Astrocyte (in vitro differentiated cells and primary cell): ENCODE data around the gene NOS1.

Source experiments
- CTCF ChIP-seq: IDR thresholded peaks from 2 replicates; pipeline ENCODE4 v1.5.1; 2011; ENCODE audit warnings: low read depth, mild to moderate bottlenecking, inconsistent platforms, low read length, moderate library complexity; ENCODE audit not compliant: insufficient read depth
- EZH2 ChIP-seq: IDR thresholded peaks from 2 replicates; pipeline ENCODE4 v1.6.1; 2012; ENCODE audit warnings: mild to moderate bottlenecking, low read length, inconsistent platforms; ENCODE audit not compliant: insufficient read depth

DNA sequence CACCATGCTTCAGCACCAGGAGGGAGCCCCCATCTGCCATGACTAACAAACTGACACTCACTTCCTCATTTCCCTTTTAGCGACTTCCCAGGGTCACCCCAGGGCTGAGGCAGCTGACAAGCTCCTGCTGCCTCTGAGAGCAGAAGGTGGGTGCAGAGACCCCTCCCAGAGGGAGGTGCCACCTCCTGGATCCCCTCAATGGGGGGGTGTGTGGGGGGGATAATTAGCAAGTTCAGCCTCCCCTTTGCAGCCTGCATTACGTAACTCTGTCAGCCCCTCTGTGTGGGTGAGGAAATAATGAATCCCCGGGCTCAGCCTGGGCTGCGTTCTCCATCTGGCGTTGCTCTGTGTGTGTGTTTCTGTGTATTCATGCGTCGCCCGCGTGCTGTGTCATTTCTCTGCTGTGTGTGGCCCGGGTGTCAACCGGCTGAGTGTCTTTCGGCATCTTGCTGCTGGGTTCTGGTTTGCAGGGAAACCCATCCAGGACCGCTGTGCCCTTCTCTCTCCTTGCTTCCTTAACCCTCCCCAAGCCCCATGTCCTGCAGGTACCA is 28.0 kb downstream of the NOS1 start:
- TF ChIP-seq CTCF (no peak), EZH2 (no peak)
